Stimulated activated CD8-positive, alpha-beta memory T cell treated with anti-CD3 and anti-CD28 coated beads, Interleukin-2, amount 100 ng/mL, for 48 hours (primary cell): ENCODE data around the gene PTPA.
"Not testable (repeated sequence)": the region's sequence is repeated elsewhere in the genome, so short reads cannot be mapped to it uniquely, and the experiment has no call there.

Source experiments
- DNase-seq, 2 donors: peaks; one replicate each; pipeline ENCODE4 v3.0.0-alpha.2; 2020; ENCODE audit warnings: low read depth in 2 of 2

Gene PTPA

DNA sequence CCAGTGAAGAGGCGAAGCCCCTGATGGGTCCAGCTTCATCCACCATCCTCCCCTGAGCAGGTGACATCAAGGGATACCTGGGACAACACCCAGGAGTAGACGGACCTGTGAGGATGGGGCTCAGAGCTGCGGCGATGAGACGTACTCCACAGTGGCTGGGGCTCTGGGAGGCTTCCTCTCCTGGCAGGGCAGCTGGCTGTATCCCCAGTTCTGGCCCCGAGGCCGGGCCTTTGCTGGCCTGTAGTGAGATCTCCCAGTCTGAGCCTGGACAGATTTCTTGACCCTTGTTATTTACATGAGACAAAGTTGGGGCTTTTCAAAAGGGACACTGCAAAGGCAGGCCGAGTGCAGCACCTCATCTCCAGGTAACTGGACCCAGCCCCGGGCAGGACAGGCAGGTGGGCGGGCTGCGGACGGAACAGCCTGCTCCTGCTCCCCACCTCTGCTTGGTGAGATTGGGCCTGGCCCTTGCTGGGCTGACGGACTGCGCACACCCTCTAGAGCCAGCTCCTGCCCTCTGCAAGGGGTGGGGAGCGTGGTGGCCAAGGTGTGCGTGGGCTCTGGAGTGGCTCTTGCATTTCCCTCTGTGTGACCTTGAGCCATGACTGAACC is 43.8 kb downstream of the PTPA start:
- no peak for DNase-seq

DNA sequence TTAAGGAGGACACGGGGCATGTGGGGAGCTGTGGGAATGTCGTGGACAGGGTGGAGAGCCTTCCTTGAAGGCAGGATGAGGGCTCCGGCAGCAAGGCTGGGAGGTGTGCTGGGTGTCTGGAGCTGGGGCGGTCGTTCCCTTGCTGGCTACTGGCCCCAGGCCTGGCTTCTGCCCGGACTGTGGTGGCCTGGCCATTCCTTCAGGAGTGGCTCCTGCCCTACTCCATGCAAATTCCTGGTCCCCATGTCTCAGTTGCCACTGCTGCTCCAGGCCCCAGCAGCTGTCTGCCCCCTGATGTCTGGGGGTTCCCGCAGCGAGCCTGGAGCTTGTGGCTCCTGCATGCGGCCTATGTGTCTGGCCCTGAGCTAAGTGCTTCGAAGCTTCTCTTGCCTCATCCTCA is 44.9 kb downstream of the PTPA start:
- no peak for DNase-seq

DNA sequence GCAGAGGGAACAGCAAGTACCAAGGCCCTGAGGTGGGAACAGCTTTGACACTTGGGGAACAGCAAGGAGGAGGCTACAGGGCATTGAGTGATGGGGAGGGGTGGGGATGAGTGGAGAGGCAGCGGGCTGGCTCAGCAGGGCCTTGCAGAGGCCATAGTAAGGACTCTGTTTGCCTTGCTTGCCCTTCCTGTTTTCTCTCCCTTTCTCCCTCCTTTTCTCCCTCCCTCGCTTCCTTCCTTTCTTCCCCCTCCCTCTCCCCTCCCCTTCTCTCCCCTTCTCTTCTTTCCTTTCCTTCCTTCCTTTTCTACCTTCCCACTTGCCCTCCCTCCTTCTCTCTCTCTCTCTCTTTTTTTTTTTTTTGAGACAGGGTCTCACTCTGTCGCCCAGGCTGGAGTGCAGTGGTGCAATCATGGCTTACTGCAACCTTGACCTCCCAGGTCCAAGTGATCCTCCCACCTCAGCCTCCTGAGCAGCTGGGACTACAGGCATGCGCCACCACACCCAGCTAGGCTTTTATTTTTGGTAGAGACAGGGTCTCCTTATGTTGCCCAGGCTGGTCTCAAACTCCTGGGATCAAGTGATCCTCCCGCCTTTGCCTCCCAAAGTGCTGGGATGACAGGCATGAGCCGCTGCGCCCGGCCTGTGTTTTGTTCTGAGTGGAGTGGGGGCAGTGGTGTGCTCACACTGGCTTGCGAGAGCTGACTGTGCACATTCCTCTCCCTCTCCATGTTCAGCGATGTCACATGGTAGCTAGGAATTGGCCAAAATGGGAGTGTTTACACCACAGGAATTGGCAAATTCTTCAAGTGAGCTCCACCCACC is 49.7 kb downstream of the PTPA start:
- no peak for DNase-seq

DNA sequence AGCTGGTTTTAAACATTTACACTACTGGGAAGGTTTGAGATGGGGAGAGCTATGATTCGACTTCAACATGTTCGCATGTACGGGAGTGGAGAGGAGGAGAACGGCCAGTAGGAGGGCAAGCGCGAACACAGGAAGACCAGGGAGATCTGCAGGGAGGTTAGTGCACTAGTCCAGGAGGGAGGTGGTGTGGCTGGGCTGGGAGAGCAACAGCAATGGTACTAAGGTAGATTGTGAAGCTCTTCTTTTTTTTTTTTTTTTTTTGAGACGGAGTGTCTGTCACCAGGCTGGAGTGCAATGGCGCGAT is 50.3 kb downstream of the PTPA start:
- no peak for DNase-seq

DNA sequence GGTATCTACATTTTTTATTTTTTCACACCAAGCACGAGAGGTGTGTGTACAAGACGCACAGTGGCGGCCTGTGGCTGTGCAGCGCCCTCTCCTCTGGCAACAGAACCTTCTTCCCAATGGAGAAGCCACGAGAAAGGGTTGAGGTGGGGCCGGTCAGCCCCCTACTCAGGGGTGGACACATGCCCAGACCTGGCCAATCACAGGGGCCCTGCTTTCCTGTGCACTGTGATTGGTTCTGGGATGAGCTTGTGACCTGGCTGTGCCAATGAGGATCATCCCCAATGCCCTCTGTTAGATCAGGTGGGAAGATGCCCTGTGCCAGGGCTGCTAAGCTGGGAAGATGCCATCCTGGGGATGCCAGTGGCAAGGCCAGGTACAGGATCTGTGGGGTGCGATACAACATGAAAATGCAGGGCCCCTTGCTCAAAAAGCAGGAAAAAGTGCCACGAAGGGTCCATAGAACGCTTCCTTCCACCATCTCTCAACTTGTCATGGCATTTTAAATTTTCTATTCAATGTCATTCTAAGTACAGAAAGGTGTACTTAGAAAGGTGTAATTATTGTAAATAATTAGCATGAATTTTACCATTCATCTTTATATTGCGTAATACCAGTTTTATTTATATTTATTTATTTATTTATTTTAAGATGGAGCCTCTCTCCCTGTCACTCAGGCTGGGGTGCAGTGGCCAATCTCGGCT is 51.4 kb downstream of the PTPA start:
- no peak for DNase-seq

DNA sequence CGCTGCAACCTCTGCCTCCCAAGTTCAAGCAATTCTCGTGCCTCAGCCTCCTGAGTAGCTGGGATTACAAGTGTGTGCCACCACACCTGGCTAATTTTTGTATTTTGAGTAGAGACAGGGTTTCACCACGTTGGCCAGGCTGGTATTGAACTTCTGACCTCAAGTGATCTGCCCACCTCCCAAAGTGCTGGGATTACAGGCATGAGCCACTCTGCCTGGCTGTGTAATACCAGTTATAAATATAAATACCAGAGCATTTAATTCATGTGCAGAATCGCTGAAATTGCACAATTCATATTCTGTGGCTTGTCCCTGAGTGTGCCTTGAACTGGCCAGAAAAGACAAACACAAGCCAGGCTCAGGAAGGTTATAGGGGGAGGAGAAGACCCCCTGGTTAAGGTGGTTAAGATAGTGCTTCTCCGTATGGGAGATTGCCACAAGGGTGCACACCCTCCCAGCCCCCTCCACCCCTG is 52.0 kb downstream of the PTPA start:
- DNase-seq = not testable (repeated sequence)

DNA sequence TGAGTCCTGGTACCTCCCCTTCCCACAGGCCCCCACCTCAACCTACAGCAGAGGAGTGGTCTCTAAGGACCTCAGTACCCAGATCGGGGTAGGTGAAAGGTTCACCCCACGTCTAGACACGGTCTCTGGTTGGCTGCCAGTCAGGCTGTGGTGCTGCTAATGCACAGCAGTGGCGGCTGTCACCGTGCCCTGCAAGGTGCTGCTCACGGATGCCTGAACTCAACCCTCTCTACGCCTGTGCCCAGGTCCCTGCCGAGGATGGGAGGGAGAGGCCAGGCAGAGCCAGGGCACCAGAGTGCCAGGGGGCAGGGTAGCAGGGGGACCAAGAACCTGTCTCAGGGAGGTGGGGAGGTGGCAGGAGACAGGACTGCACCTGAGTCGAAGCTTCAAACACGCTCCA is 52.5 kb downstream of the PTPA start:
- DNase-seq = no peak

DNA sequence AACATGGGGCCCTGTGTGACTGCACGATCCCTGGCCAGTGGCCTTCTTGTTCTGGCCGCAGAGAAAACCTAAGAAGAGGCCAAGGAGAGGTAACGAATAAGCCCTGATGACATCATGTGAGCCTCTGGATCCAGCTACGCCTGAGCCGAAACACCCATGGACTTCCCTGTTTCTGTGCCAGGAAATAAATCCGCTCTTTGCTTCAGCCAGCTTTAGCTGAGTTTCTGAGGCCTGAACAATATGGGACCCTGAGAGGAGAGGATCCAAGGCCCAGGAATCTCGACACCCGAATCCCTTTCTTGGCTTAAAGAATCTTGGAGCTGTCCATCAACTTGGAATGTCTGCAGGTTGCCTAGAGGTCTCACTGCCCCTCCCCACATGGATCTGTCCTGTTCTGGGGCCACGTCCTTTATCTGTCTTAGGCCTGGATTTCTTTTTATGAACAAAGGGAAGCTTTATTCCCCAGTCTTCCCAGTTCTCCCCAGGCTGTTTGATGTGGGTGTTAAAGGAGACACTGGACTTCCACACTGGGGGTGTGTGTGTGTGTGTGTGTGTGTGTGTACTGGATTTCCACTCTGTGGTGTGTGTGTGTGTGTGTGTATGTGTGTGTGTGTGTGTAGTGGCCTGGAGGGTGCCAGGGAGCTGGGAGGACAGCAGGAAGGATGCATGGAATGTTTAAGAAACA is 53.2 kb downstream of the PTPA start:
- DNase-seq = no peak

DNA sequence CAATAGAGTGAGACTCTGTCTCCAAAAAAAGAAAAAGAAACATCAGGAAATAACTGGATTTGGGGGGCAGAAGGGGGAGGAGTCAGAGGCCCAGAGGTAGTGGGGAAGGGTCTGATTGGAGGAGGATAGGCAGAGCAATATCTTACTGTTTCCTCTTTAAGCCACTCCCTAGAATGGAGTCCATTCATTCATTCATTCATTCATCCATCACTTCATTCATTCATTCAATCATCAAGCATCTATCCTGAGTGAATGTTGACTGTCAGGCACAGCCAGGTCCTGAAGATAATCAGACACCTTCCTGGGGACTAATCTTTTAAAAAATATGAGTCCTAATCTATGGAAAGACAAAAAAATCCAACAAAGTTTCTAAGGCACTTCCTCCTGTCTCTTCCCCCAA is 54.0 kb downstream of the PTPA start:
- DNase-seq = no peak

DNA sequence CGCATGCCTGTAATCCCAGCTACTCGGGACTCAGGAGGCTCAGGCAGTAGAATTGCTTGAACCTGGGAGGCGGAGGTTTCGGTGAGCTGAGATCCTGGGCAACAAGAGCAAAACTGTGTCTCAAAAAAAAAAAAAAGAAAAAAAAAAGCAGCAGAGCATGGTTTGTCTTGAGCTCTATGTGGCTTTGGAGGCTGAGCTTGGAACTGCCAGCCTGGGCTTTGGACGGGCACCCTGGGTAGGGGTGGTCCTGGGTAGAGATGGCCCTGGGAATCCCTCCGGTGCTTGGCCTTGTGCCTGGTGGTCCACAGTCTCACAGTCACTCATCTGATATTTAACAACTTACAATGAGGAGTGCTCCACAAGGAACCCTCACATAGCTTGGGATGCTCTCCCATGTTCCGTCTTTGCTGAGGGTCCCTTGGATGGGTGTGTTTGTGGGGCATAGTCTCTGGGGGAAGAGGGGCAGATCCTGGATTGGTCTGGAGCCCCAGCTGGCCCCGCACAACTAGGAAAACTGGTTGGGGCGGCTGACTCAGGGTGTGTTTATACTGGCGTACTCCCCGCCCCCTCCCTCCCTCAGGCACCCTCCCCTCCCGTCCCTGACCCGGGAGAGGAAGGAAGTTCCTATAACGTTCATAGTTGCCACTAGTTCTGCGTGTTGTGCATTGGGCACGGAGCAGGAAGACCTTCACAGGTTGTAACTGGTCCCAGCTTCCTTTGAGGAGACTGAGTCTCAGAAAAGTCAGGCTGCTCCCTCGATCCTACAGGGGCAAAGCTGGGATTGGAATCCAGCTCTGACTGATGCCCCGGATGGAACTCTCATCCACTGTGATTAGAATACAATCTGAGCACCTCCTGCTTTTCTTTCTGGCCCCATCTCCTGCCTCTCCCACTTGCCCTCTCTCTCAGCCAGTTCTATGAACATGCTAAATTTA is 55.7 kb downstream of the PTPA start:
- DNase-seq = no peak

DNA sequence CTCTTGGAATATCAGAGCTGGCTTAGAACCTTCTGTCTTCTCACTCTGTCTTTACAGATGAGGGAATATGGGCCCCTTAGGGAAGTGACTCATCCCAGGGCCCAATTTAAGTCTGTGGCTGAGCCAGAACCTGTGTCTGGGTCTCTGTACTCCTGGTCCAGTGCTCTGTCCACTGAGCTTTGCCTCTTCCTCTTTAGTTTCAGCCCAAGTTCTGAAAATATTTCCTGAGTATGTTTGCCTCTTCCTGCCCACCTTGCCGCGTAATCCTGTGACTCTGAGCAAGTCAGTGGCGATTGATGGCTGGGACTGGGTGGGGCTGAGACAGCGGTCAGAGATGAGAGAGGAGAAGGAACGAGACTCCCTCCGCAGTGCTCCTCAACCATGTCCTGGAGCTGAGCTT is 59.0 kb downstream of the PTPA start:
- no peak for DNase-seq

DNA sequence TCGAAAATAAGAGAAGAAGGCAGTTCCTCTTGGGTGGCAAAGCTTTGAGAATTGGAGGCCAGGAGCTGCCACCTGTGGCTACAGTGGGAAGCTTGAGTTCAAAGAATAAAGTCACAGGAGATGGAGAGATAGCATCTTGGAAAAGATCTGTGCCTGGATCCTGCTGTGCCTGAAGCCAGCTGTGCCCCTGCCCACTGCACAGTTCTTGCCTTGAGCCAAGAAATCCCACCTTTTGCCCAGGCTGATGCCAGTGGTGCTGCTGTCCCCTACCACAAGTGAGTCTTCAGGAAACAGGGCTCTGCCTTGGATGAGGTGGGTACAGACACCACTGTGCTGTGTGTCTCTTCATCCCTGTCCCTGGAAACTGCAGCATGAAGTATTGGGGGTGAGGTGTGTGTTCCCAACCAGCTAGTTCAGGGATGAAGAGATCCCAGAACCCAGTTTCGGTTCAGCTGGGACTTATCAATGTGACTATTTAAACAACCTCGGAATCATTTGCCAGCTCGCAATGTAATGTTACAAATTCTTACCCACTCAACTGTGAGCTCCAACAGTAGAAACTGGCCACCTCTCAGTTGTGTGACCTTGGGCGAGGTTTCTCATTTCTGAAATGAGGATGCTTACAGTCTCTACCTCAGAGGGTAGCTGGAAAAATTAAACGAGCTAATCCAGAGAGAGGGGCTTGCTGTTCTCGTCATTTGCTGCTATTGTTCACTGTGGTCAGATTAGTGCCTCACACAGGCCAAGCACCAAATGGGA is 61.0 kb downstream of the PTPA start:
- no peak for DNase-seq

DNA sequence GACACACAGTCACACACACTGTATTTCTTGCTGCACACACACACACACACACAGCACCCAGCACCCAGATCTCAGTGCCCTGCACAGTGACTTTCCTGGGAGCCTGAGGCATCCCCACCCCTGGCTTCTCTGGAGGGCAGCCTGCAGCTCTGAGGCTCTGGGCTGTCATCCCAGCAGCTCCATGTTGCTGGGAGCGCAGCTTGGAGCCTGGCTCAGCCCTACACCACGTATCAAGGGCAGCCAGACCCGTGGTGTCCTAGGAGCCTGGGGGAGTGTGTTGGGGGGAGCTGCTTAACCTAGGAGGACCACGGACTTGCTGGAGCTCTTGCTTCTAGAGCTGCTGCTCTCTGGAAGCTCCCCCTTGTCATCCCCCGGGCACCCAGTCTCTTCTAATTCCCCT is 61.6 kb downstream of the PTPA start:
- DNase-seq = no peak

DNA sequence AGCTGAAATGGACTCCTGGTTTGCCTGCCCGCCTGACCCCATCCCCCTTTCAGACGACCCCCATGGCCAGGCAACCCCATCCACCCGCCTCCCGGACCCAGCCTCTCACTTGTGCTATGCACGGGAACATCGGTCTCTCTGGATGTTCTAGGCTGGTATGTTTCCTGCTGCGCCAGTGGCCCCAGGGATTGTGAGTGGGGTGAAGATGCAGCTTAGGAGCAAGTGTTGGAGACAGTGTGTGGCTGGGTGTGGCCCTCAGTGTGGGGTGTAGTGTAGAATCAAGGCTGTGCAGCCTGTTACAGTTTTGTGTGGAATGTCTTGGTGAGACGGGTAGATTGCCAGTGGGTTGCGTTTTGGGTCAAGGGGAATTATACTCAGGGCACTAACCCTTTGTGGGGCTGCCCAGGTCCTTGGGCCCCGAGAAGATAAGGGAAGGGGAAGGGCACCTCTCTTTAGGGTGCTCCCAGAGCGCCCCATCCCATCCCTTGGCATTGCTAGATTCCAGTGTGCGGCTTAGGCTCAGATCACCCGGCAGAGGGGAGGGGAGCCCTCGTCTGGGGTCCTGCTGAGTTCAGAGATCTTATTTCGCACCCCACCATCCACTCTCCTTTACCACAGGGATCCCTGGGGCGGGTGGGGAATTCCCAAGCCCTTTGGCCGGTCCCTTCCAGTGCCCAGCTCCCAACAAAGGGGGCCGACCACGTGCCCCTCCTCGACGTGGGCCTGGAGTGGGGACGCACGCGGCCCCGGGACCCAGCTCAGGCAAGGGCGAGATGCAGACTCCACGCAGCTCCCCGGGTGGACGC is 62.3 kb downstream of the PTPA start:
- DNase-seq = no peak

DNA sequence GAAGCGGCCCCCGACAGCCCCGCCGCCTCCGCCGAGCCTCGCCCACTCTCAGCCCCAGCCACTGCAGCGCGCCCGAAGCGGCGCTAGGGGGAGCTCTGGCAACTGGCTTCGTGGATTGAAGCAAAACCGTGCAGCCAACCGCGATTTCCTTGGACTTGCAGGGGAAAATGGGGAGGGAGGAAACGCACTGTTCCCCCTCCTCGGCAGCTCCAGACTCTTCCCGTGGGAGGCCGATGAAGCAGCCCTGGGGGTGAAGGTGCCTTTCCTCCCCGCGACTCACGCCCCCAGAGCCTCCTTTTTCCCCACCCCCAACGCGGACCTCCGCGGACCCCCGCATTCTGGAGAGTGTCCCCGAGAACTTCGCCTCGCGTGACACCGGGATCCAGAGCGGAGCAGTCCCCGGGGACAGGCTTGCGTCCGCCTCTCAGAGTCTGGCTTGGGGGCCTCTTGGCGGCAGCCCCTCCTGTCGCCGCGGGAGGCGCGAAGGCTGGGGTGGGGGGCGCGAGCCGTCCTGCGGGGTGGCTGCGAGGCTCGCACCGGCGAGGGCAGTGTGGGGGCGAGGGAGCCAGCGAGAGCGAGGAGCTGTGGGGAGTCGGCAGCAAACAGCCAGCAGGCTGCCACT is 63.0 kb downstream of the PTPA start:
- peak; percentile 68 to 78 for DNase-seq

DNA sequence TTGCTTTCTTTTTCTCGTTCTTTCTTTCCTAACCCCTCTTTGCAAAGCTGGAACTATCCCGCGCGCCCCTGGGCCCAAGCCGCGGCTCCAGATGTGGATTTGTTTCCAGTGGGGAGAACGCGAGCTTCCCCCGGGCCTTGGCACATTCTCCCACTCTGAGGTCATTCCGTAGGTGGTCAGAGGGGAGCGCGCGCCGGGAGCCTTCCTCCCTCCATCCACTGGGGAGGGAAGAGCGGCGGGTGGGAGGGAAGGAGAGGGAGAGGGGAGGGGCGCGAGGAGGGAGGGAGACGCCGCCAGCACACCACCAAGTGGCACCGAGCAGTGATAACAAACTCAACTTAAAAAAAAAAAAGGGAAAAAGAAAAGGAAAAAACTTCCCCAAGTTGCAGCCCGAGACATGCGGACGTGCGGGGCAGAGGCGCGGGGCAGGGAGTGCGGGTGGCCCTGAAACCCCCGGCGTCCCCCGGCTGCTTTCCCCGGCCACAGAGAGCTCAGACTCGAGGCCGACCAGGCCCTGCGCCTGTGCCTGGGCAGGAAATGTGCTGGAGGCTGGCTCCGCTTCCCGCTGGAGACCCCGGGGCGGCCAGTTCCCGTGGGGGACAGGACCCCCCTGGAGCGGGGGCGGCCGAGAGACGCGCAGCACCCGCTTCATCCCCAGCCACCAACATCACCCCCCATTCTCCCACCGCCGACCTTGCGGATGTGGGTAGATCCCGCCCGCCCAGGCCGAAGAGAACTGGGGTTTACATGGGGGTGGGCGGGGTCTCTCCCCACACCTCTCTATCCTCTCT is 63.7 kb downstream of the PTPA start:
- DNase-seq = no peak

DNA sequence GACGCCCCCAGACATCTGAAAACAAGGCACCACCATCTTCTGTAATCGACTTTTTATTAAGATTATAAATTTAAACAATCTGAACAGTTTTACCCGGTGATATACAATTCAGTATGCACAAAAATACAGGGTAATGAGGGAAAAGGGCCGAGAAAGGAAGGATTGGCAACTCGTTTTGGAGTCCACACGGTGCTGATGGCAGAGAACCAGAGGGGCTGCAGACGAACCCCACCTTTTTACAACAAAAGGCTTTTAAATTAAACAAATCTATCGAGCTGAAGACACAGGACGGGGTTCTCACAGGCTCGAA is 64.3 kb downstream of the PTPA start:
- no peak for DNase-seq

DNA sequence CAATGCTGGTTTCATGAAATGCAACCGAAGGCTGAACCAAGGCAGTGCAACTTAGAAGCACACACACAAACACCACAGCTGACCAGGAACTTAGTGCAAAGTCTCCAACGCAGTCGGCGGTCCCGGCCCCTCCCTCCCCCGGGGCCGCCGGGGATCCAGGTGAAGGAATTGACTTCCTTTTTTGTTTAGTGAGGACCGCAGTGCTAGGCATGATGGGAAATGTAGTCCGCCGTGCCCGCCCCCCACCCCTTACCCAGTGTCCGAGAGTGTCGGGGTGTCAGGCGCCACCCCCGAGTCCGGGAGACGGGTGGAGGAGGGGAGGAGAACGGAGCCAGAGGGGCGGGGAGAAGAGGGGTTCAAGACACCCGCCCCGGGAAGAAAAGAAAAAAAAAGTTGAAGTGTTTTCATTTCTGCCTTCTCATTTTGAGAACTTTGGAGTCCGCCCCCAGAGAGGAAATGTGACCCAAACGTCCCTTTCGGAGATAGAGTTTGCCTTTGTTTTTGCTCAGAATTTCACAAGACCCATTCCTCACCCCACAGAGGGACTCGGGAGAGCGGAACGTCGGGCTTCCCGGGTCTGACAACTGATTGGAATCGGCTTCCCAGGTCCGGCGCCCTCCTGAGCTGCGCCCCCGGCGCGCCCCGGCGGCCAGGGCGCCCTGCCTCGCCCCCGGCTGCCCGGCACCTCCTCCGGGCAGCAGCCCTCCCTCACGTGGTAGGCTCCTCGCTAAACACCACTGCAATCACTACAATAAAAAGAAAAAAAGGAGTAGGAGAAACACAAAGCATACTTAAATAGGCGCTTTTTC is 64.8 kb downstream of the PTPA start:
- peak in 1 of 2 donors; percentile 57 for DNase-seq
